Mesenchymal stem cell (in vitro differentiated cells and primary cell): ENCODE data around the gene DGCR2. TPM values are rescaled to one million over a fixed set of nuclear protein-coding genes. Genes with fewer than 3 reads are reported as not detected.

Source experiments
- DNase-seq: peaks from one replicate; pipeline ENCODE4 v3.0.0-alpha.2; 2013
- H2AFZ ChIP-seq: one replicate; pipeline ENCODE4 v1.6.1; 2013; ENCODE audit warnings: low read depth, mild to moderate bottlenecking, control low read depth, inconsistent platforms, low read length, moderate library complexity
- H2AK5ac ChIP-seq: 2 replicates; pipeline ENCODE4 v1.6.1; 2013; ENCODE audit warnings: low read length, moderate library complexity, mild to moderate bottlenecking, inconsistent platforms; ENCODE audit not compliant: severe bottlenecking
- H2BK120ac ChIP-seq: one replicate; pipeline ENCODE4 v1.6.1; 2013; ENCODE audit warnings: low read depth, mild to moderate bottlenecking, inconsistent platforms, low read length, moderate library complexity
- H2BK12ac ChIP-seq, 2 experiments: one replicate each; pipeline ENCODE4 v1.6.1; 2013; ENCODE audit warnings: inconsistent platforms in 2 of 2, low read length in 2 of 2, mild to moderate bottlenecking in 2 of 2, moderate library complexity in 2 of 2, control low read depth in 1 of 2
- H2BK15ac ChIP-seq: one replicate; pipeline ENCODE4 v1.6.1; 2013; ENCODE audit warnings: mild to moderate bottlenecking, low read depth, inconsistent platforms; ENCODE audit not compliant: poor library complexity, severe bottlenecking
- H2BK5ac ChIP-seq: 2 replicates; pipeline ENCODE4 v1.6.1; 2013; ENCODE audit warnings: low read depth, mild to moderate bottlenecking, low read length, control low read depth, inconsistent platforms; ENCODE audit not compliant: poor library complexity, severe bottlenecking
- H3K14ac ChIP-seq, 2 experiments: one replicate each; pipeline ENCODE4 v1.6.1; 2013; ENCODE audit warnings: inconsistent platforms in 2 of 2, low read length in 2 of 2, control low read depth in 1 of 2, mild to moderate bottlenecking in 1 of 2, moderate library complexity in 1 of 2
- H3K18ac ChIP-seq, 2 experiments: one replicate each; pipeline ENCODE4 v1.6.1; 2013; ENCODE audit warnings: inconsistent platforms in 2 of 2, low read length in 2 of 2, control low read depth in 1 of 2, low read depth in 1 of 2, mild to moderate bottlenecking in 1 of 2
- H3K23ac ChIP-seq, 2 experiments: one replicate each; pipeline ENCODE4 v1.6.1; 2013; ENCODE audit warnings: inconsistent platforms in 2 of 2, low read length in 2 of 2, mild to moderate bottlenecking in 2 of 2, moderate library complexity in 2 of 2, control low read depth in 1 of 2
- H3K27ac ChIP-seq: 2 replicates; pipeline ENCODE4 v1.5.1; 2013; ENCODE audit warnings: mild to moderate bottlenecking, moderate library complexity, low read length, control low read depth, inconsistent platforms; ENCODE audit not compliant: poor library complexity, severe bottlenecking
- H3K27me3 ChIP-seq, 2 experiments: 2 replicates each; pipeline versions ENCODE4 v1.6.1 to v1.7.0; 2013; ENCODE audit warnings: low read length in 2 of 2, mild to moderate bottlenecking in 2 of 2, moderate library complexity in 2 of 2, control low read depth in 1 of 2, inconsistent platforms in 1 of 2; ENCODE audit not compliant: control insufficient read depth in 1 of 2, insufficient read depth in 1 of 2
- H3K36me3 ChIP-seq, 2 experiments: 2 replicates each; pipeline versions ENCODE4 v1.6.1 to v1.7.0; 2013; ENCODE audit warnings: low read length in 2 of 2, control low read depth in 1 of 2, inconsistent platforms in 1 of 2, low read depth in 1 of 2, mild to moderate bottlenecking in 1 of 2; ENCODE audit not compliant: insufficient read depth in 2 of 2, control insufficient read depth in 1 of 2
- H3K4ac ChIP-seq, 2 experiments: one replicate each; pipeline ENCODE4 v1.6.1; 2013; ENCODE audit warnings: inconsistent platforms in 2 of 2, low read length in 2 of 2, mild to moderate bottlenecking in 2 of 2, moderate library complexity in 2 of 2, control low read depth in 1 of 2, low read depth in 1 of 2
- H3K4me1 ChIP-seq: 2 replicates; pipeline ENCODE4 v1.6.1; 2013; ENCODE audit warnings: low read depth, low read length, control low read depth; ENCODE audit not compliant: control insufficient read depth, insufficient read depth
- H3K4me2 ChIP-seq: 2 replicates; pipeline ENCODE4 v1.6.1; 2013; ENCODE audit warnings: low read length, mild to moderate bottlenecking, inconsistent platforms; ENCODE audit not compliant: poor library complexity, severe bottlenecking
- H3K4me3 ChIP-seq, 2 experiments: 2 replicates each; pipeline versions ENCODE4 v1.5.1 to v1.7.0; 2013; ENCODE audit warnings: low read length in 2 of 2, mild to moderate bottlenecking in 2 of 2, control low read depth in 1 of 2, low read depth in 1 of 2; ENCODE audit not compliant: insufficient read depth in 1 of 2
- H3K79me1 ChIP-seq: replicated peaks from 2 replicates; pipeline ENCODE4 v1.6.1; 2013; ENCODE audit warnings: mild to moderate bottlenecking, control low read depth, low read length, inconsistent platforms; ENCODE audit not compliant: poor library complexity, severe bottlenecking
- H3K9ac ChIP-seq: 2 replicates; pipeline ENCODE4 v1.7.0; 2013; ENCODE audit warnings: mild to moderate bottlenecking, low read length, moderate library complexity
- H3K9me3 ChIP-seq: 2 replicates; pipeline ENCODE4 v1.7.0; 2013; ENCODE audit warnings: mild to moderate bottlenecking, low read length; ENCODE audit not compliant: control insufficient read depth
- H4K8ac ChIP-seq: one replicate; pipeline ENCODE4 v1.6.1; 2013; ENCODE audit warnings: inconsistent platforms, mild to moderate bottlenecking, low read length, moderate library complexity
- H4K91ac ChIP-seq: one replicate; pipeline ENCODE4 v1.6.1; 2013; ENCODE audit warnings: mild to moderate bottlenecking, low read length, inconsistent platforms
- WGBS: methylation state at CpG from one replicate; pipeline ENCODE4 v1.1.7; 2013; ENCODE audit warnings: mixed read lengths; 5-methylcytosine and 5-hydroxymethylcytosine counted together
- polyA plus RNA-seq, 2 experiments: library from polyadenylated mRNA; stranded (reverse); fragments of 200-250 nt; gene quantifications; one replicate each; pipeline ENCODE4 v1.2.3, GENCODE V29; 2013

DGCR2 gene, protein sequence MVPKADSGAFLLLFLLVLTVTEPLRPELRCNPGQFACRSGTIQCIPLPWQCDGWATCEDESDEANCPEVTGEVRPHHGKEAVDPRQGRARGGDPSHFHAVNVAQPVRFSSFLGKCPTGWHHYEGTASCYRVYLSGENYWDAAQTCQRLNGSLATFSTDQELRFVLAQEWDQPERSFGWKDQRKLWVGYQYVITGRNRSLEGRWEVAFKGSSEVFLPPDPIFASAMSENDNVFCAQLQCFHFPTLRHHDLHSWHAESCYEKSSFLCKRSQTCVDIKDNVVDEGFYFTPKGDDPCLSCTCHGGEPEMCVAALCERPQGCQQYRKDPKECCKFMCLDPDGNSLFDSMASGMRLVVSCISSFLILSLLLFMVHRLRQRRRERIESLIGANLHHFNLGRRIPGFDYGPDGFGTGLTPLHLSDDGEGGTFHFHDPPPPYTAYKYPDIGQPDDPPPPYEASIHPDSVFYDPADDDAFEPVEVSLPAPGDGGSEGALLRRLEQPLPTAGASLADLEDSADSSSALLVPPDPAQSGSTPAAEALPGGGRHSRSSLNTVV
- polyA plus RNA-seq (2013, experiment 1 of 2) = 30.8 TPM
- 29.3 TPM for polyA plus RNA-seq (2013, experiment 2 of 2)

GRCh38 chr22:19122143-19122751 is at the start of gene DGCR2:
Gene DGCR2, minus strand, starts transcription at chr22:19122412. Its CDS starts 206 bp downstream, at chr22:19122206.
- Histone ChIP-seq H3K23ac (peak within 1 kb of the TSS in 1 of 2 experiments; percentile 99), H2BK12ac (peak within 1 kb of the TSS in 1 of 2 experiments; percentile 39), H3K27ac (peak within 1 kb of the TSS; percentile 60), H2AK5ac (no peak within 1 kb of the TSS), H4K8ac (peak within 1 kb of the TSS; percentile 95), H3K36me3 (peaks cover 3 to 12% of the 10 kb centered on the region in 2 experiments), H3K18ac (peak within 1 kb of the TSS; percentile 93 to 98), H2BK120ac (no peak within 1 kb of the TSS), H2BK5ac (peak within 1 kb of the TSS; percentile 48), H3K14ac (peak within 1 kb of the TSS in 1 of 2 experiments; percentile 99), H3K79me1 (peaks cover 11% of the 10 kb centered on the region), H3K4me2 (peak within 1 kb of the TSS; percentile 96), H2BK15ac (peak within 1 kb of the TSS; percentile 21), H2AFZ (peak within 1 kb of the TSS; percentile 100), H3K4me1 (peaks cover 23% of the 10 kb centered on the region), H4K91ac (peak within 1 kb of the TSS; percentile 78), H3K9me3 (no peaks in the 10 kb centered on the region), H3K4ac (peak within 1 kb of the TSS in 1 of 2 experiments; percentile 90), H3K4me3 (peak within 1 kb of the TSS; percentile 96 to 97), H3K9ac (peak within 1 kb of the TSS; percentile 93), H3K27me3 (peaks cover 0 to 4% of the 10 kb centered on the region in 2 experiments)
- peak; percentile 95 for DNase-seq
- WGBS = under 1% methylated on average over 62 of the region's 67 CpGs

DNA sequence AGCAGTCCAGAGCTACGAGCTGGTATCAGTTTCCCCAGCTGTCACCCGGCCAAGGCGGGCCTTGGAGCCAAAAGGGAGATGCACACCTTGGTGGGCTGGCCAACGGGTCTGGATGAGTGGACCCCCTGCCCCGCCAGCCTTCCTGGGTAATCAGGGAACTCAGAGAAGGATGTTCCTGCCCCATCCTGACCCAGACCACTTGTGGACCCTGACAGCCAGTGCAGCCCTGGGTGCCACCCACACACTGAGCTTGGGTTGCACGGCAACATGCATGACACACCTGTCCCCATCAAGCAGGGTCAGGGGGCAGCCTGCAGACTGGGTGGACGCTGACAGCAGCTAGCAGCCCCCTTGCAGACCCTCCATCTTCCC is 47.7 kb upstream of the DGCR2 start:
- no peak overlapping the region for H3K18ac ChIP-seq
- peaks cover 0 to 14% of the 10 kb centered on the region in 2 experiments for H3K36me3 ChIP-seq
- no peak overlapping the region for H3K4me2 ChIP-seq
- H2AK5ac ChIP-seq = no peak overlapping the region
- H3K4me3 ChIP-seq = peak overlapping the region in 1 of 2 experiments; percentile 65
- no peaks in the 10 kb centered on the region for H3K79me1 ChIP-seq
- peak overlapping the region in 1 of 2 experiments; percentile 36 for H3K23ac ChIP-seq
- H2AFZ ChIP-seq = peak overlapping the region; percentile 55
- no peak for DNase-seq
- H3K4me1 ChIP-seq = peaks cover 44% of the 10 kb centered on the region
- no peak overlapping the region for H3K14ac ChIP-seq
- no peak overlapping the region for H2BK12ac ChIP-seq
- H3K9me3 ChIP-seq = no peaks in the 10 kb centered on the region
- H3K27ac ChIP-seq = no peak overlapping the region
- 72% methylated on average over 7 of the region's 7 CpGs for WGBS
- H2BK120ac ChIP-seq = no peak overlapping the region
- H3K27me3 ChIP-seq = peaks cover 37 to 38% of the 10 kb centered on the region in 2 experiments
- no peak overlapping the region for H4K91ac ChIP-seq
- no peak overlapping the region for H2BK15ac ChIP-seq
- H3K4ac ChIP-seq = no peak overlapping the region
- peak overlapping the region; percentile 80 for H3K9ac ChIP-seq
- no peak overlapping the region for H2BK5ac ChIP-seq
- H4K8ac ChIP-seq = no peak overlapping the region

GRCh38 chr22:19169002-19169946 is 47.1 kb upstream of the DGCR2 start:
- Histone ChIP-seq H2BK120ac (no peak overlapping the region), H3K27me3 (peaks cover 37 to 38% of the 10 kb centered on the region in 2 experiments), H3K18ac (no peak overlapping the region), H3K23ac (no peak overlapping the region), H3K27ac (no peak overlapping the region), H3K9me3 (no peaks in the 10 kb centered on the region), H2BK5ac (no peak overlapping the region), H3K4ac (no peak overlapping the region), H3K36me3 (peaks cover 0 to 14% of the 10 kb centered on the region in 2 experiments), H3K79me1 (no peaks in the 10 kb centered on the region), H2AFZ (peak overlapping the region; percentile 55), H3K4me2 (peak overlapping the region; percentile 12), H4K91ac (no peak overlapping the region), H2BK15ac (no peak overlapping the region), H3K4me3 (peak overlapping the region in 1 of 2 experiments; percentile 65), H3K4me1 (peaks cover 37% of the 10 kb centered on the region), H4K8ac (peak overlapping the region; percentile 27), H3K14ac (no peak overlapping the region), H2BK12ac (no peak overlapping the region), H2AK5ac (no peak overlapping the region), H3K9ac (peak overlapping the region; percentile 80)
- 15% methylated on average over 53 of the region's 58 CpGs for WGBS
- DNase-seq = no peak
